Measurements from ENCODE around the gene XRCC2. TPM values are rescaled to one million over a fixed set of nuclear protein-coding genes. Genes with fewer than 3 reads are reported as not detected.

The XRCC2 gene
- 25.7 and 33.2 TPM in 2 replicates for total RNA-seq (2014; rRNA removed; shearing (Covaris generic))
- polyA plus RNA-seq (2016; fragmentation: Nextera tagmentation; extraction: Ambion mirVana): 13.4 and 18.9 TPM in 2 replicates
- long read RNA-seq, transcript XRCC2-201 (3 exons, 3,067 nt): major isoform, 5 of 8 reads
- long read RNA-seq, partial matches to known transcripts: 0 of 8 reads
- long read RNA-seq, other reads (novel, unspliced or antisense): 3 of 8 reads

- Mint-ChIP-seq H3K4me3 (peak within 1 kb of the TSS; percentile 82), H3K9me3 (peaks cover 4% of the 10 kb centered on the region; the same call in 1 of the 3 replicates), H3K4me1 (peaks cover 6% of the 10 kb centered on the region; the same call in 2 of the 3 replicates), H3K27ac (peak within 1 kb of the TSS; percentile 97), H3K27me3 (ENCODE audit: insufficient read depth, low read depth, poor library complexity) (peaks cover 6% of the 10 kb centered on the region), H3K36me3 (ENCODE audit: low read depth) (peaks cover 16% of the 10 kb centered on the region)
- DNase-seq (ENCODE audit: low spot score): peak; percentile 90
- H3K9me2 ChIP-seq (ENCODE audit: insufficient read depth): no peaks in the 10 kb centered on the region
- H3K27ac ChIP-seq (ENCODE audit: low read depth): peak within 1 kb of the TSS; percentile 75
- H3K36me3 ChIP-seq (ENCODE audit: insufficient read depth): peaks cover 4% of the 10 kb centered on the region; the same call in 1 of the 2 replicates
- peaks cover 47% of the 10 kb centered on the region for H3K79me2 ChIP-seq (replicated peaks; ENCODE audit: insufficient read depth)
- peaks cover 15% of the 10 kb centered on the region for H3K4me1 ChIP-seq (ENCODE audit: insufficient read depth)
- H3F3A ChIP-seq (replicated peaks; ENCODE audit: low read depth): no peaks in the 10 kb centered on the region
- H4K20me1 ChIP-seq (replicated peaks; ENCODE audit: insufficient read depth): peaks cover 12% of the 10 kb centered on the region
- peak within 1 kb of the TSS; percentile 98 for H3K4me3 ChIP-seq
- H2AFZ ChIP-seq: peak within 1 kb of the TSS; percentile 9; the same call in 1 of the 2 replicates
- peak within 1 kb of the TSS; percentile 99 for H3K4me2 ChIP-seq
- no peaks in the 10 kb centered on the region for H3K27me3 ChIP-seq (ENCODE audit: insufficient read depth)
- ATAC-seq: peak; percentile 97
- TF ChIP-seq EZH2 (IDR thresholded peaks at IDR 0.05; ENCODE audit: low read depth, unreplicated experiment) (no peak), POLR2AphosphoS5 (IDR thresholded peaks at IDR 0.05; ENCODE audit: low read depth) (peak; percentile 95), NANOG (IDR thresholded peaks at IDR 0.05; ENCODE audit: borderline replicate concordance) (no peak), CREB1 (CRISPR knock-in tag; IDR thresholded peaks at IDR 0.05; ENCODE audit: low read depth) (peak; percentile 98)
- TF ChIP-seq, protein P1, sequence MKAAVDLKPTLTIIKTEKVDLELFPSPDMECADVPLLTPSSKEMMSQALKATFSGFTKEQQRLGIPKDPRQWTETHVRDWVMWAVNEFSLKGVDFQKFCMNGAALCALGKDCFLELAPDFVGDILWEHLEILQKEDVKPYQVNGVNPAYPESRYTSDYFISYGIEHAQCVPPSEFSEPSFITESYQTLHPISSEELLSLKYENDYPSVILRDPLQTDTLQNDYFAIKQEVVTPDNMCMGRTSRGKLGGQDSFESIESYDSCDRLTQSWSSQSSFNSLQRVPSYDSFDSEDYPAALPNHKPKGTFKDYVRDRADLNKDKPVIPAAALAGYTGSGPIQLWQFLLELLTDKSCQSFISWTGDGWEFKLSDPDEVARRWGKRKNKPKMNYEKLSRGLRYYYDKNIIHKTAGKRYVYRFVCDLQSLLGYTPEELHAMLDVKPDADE (IDR thresholded peaks at IDR 0.05): peak; percentile 29; the same call in 1 of the 2 replicates
- TF ChIP-seq, protein P2, sequence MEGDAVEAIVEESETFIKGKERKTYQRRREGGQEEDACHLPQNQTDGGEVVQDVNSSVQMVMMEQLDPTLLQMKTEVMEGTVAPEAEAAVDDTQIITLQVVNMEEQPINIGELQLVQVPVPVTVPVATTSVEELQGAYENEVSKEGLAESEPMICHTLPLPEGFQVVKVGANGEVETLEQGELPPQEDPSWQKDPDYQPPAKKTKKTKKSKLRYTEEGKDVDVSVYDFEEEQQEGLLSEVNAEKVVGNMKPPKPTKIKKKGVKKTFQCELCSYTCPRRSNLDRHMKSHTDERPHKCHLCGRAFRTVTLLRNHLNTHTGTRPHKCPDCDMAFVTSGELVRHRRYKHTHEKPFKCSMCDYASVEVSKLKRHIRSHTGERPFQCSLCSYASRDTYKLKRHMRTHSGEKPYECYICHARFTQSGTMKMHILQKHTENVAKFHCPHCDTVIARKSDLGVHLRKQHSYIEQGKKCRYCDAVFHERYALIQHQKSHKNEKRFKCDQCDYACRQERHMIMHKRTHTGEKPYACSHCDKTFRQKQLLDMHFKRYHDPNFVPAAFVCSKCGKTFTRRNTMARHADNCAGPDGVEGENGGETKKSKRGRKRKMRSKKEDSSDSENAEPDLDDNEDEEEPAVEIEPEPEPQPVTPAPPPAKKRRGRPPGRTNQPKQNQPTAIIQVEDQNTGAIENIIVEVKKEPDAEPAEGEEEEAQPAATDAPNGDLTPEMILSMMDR (conservative IDR thresholded peaks at IDR 0.05; ENCODE audit: low read depth in 2 of 2): no peak
These were observed at the start of gene XRCC2 for GRCh38 chr7:152675759-152676636. Gene XRCC2 (minus strand): TSS chr7:152676141. CDS start chr7:152676079, 62 bp downstream.

- Mint-ChIP-seq H3K36me3 (ENCODE audit: low read depth) (no peaks in the 10 kb centered on the region), H3K4me3 (no peak overlapping the region), H3K27me3 (ENCODE audit: insufficient read depth, low read depth, poor library complexity) (no peaks in the 10 kb centered on the region), H3K4me1 (no peaks in the 10 kb centered on the region), H3K27ac (no peak overlapping the region), H3K9me3 (no peaks in the 10 kb centered on the region; the same call in 2 of the 3 replicates)
- H3K27me3 ChIP-seq (ENCODE audit: insufficient read depth): no peaks in the 10 kb centered on the region
- no peaks in the 10 kb centered on the region for H3K4me1 ChIP-seq (ENCODE audit: insufficient read depth)
- H3K27ac ChIP-seq (ENCODE audit: low read depth): no peak overlapping the region
- H3K79me2 ChIP-seq (replicated peaks; ENCODE audit: insufficient read depth): no peaks in the 10 kb centered on the region
- ATAC-seq (no peak), DNase-seq (ENCODE audit: low spot score) (no peak)
- peak overlapping the region; percentile 4; the same call in 1 of the 2 replicates for H2AFZ ChIP-seq
- no peaks in the 10 kb centered on the region for H3K36me3 ChIP-seq (ENCODE audit: insufficient read depth)
- H3K4me3 ChIP-seq: no peak overlapping the region
- H3F3A ChIP-seq (replicated peaks; ENCODE audit: low read depth): no peaks in the 10 kb centered on the region
- TF ChIP-seq ZNF114 (CRISPR knock-in tag; IDR thresholded peaks at IDR 0.05): no peak
- no peak for TF ChIP-seq NANOG (IDR thresholded peaks at IDR 0.05; ENCODE audit: borderline replicate concordance)
- TF ChIP-seq EZH2phosphoT487 (IDR thresholded peaks at IDR 0.05; ENCODE audit: unreplicated experiment): no peak
- no peak for TF ChIP-seq CREB1 (CRISPR knock-in tag; IDR thresholded peaks at IDR 0.05; ENCODE audit: low read depth)
- TF ChIP-seq, protein P3, sequence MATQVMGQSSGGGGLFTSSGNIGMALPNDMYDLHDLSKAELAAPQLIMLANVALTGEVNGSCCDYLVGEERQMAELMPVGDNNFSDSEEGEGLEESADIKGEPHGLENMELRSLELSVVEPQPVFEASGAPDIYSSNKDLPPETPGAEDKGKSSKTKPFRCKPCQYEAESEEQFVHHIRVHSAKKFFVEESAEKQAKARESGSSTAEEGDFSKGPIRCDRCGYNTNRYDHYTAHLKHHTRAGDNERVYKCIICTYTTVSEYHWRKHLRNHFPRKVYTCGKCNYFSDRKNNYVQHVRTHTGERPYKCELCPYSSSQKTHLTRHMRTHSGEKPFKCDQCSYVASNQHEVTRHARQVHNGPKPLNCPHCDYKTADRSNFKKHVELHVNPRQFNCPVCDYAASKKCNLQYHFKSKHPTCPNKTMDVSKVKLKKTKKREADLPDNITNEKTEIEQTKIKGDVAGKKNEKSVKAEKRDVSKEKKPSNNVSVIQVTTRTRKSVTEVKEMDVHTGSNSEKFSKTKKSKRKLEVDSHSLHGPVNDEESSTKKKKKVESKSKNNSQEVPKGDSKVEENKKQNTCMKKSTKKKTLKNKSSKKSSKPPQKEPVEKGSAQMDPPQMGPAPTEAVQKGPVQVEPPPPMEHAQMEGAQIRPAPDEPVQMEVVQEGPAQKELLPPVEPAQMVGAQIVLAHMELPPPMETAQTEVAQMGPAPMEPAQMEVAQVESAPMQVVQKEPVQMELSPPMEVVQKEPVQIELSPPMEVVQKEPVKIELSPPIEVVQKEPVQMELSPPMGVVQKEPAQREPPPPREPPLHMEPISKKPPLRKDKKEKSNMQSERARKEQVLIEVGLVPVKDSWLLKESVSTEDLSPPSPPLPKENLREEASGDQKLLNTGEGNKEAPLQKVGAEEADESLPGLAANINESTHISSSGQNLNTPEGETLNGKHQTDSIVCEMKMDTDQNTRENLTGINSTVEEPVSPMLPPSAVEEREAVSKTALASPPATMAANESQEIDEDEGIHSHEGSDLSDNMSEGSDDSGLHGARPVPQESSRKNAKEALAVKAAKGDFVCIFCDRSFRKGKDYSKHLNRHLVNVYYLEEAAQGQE (IDR thresholded peaks at IDR 0.05; ENCODE audit: unreplicated experiment): no peak
- TF ChIP-seq STAT1 (IDR thresholded peaks at IDR 0.05; ENCODE audit: unreplicated experiment): no peak
- no peak for TF ChIP-seq POLR2AphosphoS5 (IDR thresholded peaks at IDR 0.05; ENCODE audit: low read depth)
- TF ChIP-seq, protein P2 (conservative IDR thresholded peaks at IDR 0.05; ENCODE audit: low read depth in 2 of 2): no peak
- TF ChIP-seq, protein P1 (IDR thresholded peaks at IDR 0.05): no peak
- no peak for TF ChIP-seq JUNB (IDR thresholded peaks at IDR 0.05; ENCODE audit: unreplicated experiment)
- H3K4me2 ChIP-seq: no peak overlapping the region
- H3K9me2 ChIP-seq (ENCODE audit: insufficient read depth): no peaks in the 10 kb centered on the region
- H4K20me1 ChIP-seq (replicated peaks; ENCODE audit: insufficient read depth): no peaks in the 10 kb centered on the region
These were observed 47.4 kb upstream of the XRCC2 start for GRCh38 chr7:152723364-152723763.

All from GM23338 (cell line).